Measurements from ENCODE around the gene SLC14A1. TPM values are rescaled to one million over a fixed set of nuclear protein-coding genes. Genes with fewer than 3 reads are reported as not detected.
A peak's percentile ranks its signal among the peaks of the same experiment; 100 is the strongest.

The SLC14A1 gene
- polyA plus RNA-seq, 1 donor = 1.3 TPM

DNA sequence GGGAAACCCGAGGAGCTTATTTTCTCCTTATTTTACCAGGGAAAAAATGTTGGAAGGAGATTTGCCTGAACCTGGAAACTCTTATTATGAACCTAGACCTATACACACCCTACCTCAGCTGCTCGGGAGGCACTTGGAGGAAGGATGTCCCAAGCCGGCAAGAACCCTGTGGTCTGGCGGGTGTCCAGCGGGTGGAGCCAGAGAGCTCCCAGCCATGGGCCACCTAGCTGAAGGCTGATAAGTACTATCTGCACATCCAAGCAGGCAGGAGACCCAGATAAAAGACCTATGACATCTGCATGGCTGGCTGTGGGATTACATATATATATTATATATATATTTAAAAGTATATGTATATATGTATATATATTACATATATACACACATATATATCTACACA lies 1.1 kb upstream of the SLC14A1 start:
- Histone ChIP-seq H3K4me1 (ENCODE audit: control insufficient read depth, insufficient read depth, low read length) (peaks cover 3% of the 10 kb centered on the region), H3K4me3 (ENCODE audit: low read length) (no peak overlapping the region), H3K36me3 (ENCODE audit: control insufficient read depth, insufficient read depth, low read length) (no peaks in the 10 kb centered on the region), H3K9me3 (ENCODE audit: control insufficient read depth, low read depth, low read length) (no peaks in the 10 kb centered on the region), H3K27ac (ENCODE audit: low read length) (no peak overlapping the region), H3K27me3 (ENCODE audit: control insufficient read depth, insufficient read depth, low read length) (no peaks in the 10 kb centered on the region)
- WGBS (ENCODE audit: insufficient coverage, low lambda C conversion rate) = no CpG with 5 or more reads among the region's 5 CpGs
- peak; percentile 70 to 72 for DNase-seq

DNA sequence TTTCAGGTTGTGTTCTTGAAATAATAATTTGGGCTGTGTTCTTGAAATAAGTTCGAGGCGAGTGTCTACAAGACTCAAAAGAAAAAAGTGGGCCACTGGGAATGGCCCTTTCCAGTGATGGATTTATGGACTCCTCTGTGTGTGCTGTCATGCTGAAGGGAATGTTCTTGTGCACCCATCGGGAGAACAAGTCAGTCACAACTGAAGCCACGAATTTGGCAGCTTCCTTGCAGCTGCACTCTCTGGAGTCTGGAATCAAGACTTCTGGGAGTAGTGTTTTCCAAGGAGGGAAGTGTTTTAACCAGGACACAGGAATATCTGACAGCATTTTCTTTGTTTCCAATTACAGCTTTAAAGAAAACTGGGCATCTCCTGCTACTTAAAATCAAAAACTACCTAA lies 620 bp downstream of the SLC14A1 start:
- Histone ChIP-seq H3K27ac (ENCODE audit: low read length) (no peak overlapping the region), H3K9me3 (ENCODE audit: control insufficient read depth, low read depth, low read length) (no peaks in the 10 kb centered on the region), H3K36me3 (ENCODE audit: control insufficient read depth, insufficient read depth, low read length) (no peaks in the 10 kb centered on the region), H3K27me3 (ENCODE audit: control insufficient read depth, insufficient read depth, low read length) (no peaks in the 10 kb centered on the region), H3K4me1 (ENCODE audit: control insufficient read depth, insufficient read depth, low read length) (peaks cover 3% of the 10 kb centered on the region), H3K4me3 (ENCODE audit: low read length) (no peak overlapping the region)
- no peak for DNase-seq
- WGBS (ENCODE audit: insufficient coverage, low lambda C conversion rate) = 100% methylated on average over 2 of the region's 4 CpGs

DNA sequence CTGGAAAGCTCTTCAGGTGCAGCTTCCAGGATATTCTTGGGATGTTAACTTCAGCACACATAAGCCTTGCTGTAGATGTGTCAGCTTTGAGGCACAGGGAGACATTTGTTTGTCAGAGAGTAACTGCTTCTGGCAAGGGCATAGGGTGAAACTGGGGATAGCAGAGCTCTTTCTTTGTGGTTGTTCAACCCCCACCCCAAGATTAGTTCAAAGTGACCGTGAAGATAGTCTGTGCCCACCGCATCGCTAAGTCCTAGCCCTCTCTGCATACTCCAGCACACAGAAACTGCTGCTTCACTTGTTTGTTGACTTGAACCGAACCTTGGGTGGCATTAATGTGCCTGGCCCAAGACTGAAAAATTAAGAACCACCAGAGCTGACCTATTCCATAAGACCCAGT lies 1.4 kb downstream of the SLC14A1 start:
- H3K27ac ChIP-seq (ENCODE audit: low read length) = no peak overlapping the region

DNA sequence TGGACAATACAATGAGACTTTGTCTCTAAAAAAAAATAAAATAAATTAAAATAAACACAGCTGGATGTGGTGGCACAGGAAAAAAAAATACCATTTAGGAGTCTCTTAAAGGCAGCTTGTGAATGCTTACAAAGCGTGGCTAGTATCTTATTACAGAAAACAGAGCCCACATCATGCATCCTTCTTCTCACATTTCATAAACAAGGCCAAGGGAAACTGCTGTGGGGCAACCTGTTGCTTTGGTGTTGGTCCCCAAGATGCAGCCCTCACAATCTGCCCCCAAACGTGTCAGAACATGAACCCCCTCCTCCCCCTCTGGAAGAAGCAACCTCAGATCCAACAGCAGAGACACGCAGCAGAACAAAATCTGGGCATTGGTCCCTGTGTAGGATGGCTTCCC lies 2.6 kb downstream of the SLC14A1 start:
- H3K9me3 ChIP-seq (ENCODE audit: control insufficient read depth, low read depth, low read length) = no peaks in the 10 kb centered on the region
- H3K4me3 ChIP-seq (ENCODE audit: low read length) = no peak overlapping the region
- no peaks in the 10 kb centered on the region for H3K36me3 ChIP-seq (ENCODE audit: control insufficient read depth, insufficient read depth, low read length)
- no peak overlapping the region for H3K27ac ChIP-seq (ENCODE audit: low read length)
- no peak for DNase-seq
- H3K4me1 ChIP-seq (ENCODE audit: control insufficient read depth, insufficient read depth, low read length) = peaks cover 3% of the 10 kb centered on the region
- no peaks in the 10 kb centered on the region for H3K27me3 ChIP-seq (ENCODE audit: control insufficient read depth, insufficient read depth, low read length)
- WGBS (ENCODE audit: insufficient coverage, low lambda C conversion rate) = no CpG with 5 or more reads among the region's 3 CpGs

More for the DNA sequence above, 1.4 kb downstream of the SLC14A1 start:
- DNase-seq = no peak
- H3K4me1 ChIP-seq (ENCODE audit: control insufficient read depth, insufficient read depth, low read length) = peaks cover 3% of the 10 kb centered on the region
- no CpG with 5 or more reads among the region's 4 CpGs for WGBS (ENCODE audit: insufficient coverage, low lambda C conversion rate)
- no peaks in the 10 kb centered on the region for H3K27me3 ChIP-seq (ENCODE audit: control insufficient read depth, insufficient read depth, low read length)
- H3K9me3 ChIP-seq (ENCODE audit: control insufficient read depth, low read depth, low read length) = no peaks in the 10 kb centered on the region
- no peak overlapping the region for H3K4me3 ChIP-seq (ENCODE audit: low read length)
- no peaks in the 10 kb centered on the region for H3K36me3 ChIP-seq (ENCODE audit: control insufficient read depth, insufficient read depth, low read length)

DNA sequence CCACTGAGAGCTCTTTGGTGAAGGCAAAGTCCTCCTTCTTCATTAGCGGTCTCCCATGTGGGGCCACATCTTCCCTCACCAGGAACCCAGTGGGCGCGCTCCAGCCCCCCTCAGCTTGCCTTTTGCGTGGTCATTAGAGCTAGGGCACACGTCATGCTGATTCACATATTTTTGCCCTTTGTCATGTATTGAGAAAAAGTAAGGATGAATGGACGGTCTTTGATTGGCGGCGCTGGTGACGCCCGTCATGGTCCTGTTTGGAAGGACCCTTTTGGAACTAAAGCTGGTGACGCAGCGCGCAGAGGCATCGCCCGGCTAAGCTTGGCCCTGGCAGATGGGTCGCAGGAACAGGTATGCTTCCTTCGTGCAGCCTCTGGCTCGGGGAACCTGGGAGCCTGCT lies 3.1 kb downstream of the SLC14A1 start:
- WGBS (ENCODE audit: insufficient coverage, low lambda C conversion rate) = 100% methylated on average over 4 of the region's 18 CpGs
- Histone ChIP-seq H3K27me3 (ENCODE audit: control insufficient read depth, insufficient read depth, low read length) (no peaks in the 10 kb centered on the region), H3K4me3 (ENCODE audit: low read length) (no peak overlapping the region), H3K36me3 (ENCODE audit: control insufficient read depth, insufficient read depth, low read length) (no peaks in the 10 kb centered on the region), H3K4me1 (ENCODE audit: control insufficient read depth, insufficient read depth, low read length) (peaks cover 3% of the 10 kb centered on the region), H3K27ac (ENCODE audit: low read length) (no peak overlapping the region), H3K9me3 (ENCODE audit: control insufficient read depth, low read depth, low read length) (no peaks in the 10 kb centered on the region)
- DNase-seq = no peak

DNA sequence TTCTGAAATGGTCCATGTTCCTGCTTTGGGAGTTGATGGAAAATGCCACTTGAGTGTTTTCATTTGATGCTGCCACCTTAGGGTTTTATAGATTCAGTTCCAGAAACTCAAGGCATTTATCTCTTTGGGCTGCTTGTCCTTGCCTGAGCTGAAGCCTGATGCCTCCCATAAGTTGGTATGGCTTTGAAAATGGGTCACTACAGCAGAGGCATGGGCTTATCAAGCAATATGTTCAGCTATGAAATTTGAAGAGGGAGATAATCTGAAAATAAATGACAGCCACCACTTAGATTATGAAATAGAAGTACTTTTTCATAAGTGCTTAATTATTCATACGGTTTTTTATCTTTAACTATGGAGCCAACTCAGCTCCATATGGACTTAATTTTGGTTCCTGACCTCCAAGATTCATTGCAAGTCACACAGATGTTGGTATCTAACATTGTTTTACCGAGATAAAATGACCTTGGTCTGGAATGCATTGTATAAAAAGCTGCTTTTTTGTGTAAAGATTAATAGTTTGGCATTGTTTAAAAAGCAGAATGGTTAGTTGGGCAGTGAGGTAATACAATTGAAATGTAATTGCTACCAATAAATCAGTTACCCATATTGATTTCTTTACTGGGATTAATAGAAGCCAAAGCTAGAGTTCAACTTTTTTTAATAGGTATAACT lies 4.5 kb downstream of the SLC14A1 start:
- Histone ChIP-seq H3K9me3 (ENCODE audit: control insufficient read depth, low read depth, low read length) (no peaks in the 10 kb centered on the region), H3K27me3 (ENCODE audit: control insufficient read depth, insufficient read depth, low read length) (no peaks in the 10 kb centered on the region), H3K27ac (ENCODE audit: low read length) (no peak overlapping the region), H3K4me1 (ENCODE audit: control insufficient read depth, insufficient read depth, low read length) (no peaks in the 10 kb centered on the region), H3K36me3 (ENCODE audit: control insufficient read depth, insufficient read depth, low read length) (no peaks in the 10 kb centered on the region), H3K4me3 (ENCODE audit: low read length) (no peak overlapping the region)
- no peak for DNase-seq
- 20% methylated on average over 2 of the region's 2 CpGs for WGBS (ENCODE audit: insufficient coverage, low lambda C conversion rate)

DNA sequence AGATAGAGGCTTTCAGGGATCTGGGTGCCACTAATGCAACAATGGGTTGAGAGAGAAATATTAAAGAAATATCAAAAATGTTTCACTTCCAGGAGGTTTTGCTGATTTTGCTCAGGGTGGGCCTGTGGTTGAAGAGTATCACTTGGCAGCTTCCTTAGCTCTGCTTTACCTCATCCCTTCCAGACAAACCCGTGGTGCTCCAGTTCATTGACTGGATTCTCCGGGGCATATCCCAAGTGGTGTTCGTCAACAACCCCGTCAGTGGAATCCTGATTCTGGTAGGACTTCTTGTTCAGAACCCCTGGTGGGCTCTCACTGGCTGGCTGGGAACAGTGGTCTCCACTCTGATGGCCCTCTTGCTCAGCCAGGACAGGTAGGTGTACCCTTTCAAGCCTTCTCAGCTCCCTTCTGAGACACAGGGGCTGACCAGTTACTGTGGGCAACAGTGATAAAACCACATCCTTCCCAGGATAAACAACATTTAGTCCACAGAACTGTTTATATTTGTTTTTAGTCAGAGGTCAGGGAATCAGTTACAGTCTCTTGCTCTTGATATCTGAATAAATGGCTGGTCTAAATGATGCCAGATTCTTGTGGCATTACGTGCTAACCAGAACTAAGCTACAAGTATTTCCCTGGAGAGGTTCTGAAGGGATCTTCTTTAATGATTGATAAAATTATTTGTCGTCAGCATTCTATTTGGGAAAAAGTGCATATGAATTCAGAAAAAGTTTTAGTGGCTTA lies 7.0 kb downstream of the SLC14A1 start:
- Histone ChIP-seq H3K4me1 (ENCODE audit: control insufficient read depth, insufficient read depth, low read length) (no peaks in the 10 kb centered on the region), H3K27me3 (ENCODE audit: control insufficient read depth, insufficient read depth, low read length) (no peaks in the 10 kb centered on the region), H3K9me3 (ENCODE audit: control insufficient read depth, low read depth, low read length) (no peaks in the 10 kb centered on the region), H3K36me3 (ENCODE audit: control insufficient read depth, insufficient read depth, low read length) (no peaks in the 10 kb centered on the region), H3K27ac (ENCODE audit: low read length) (no peak overlapping the region), H3K4me3 (ENCODE audit: low read length) (no peak overlapping the region)
- WGBS (ENCODE audit: insufficient coverage, low lambda C conversion rate) = no CpG with 5 or more reads among the region's 6 CpGs
- no peak for DNase-seq

DNA sequence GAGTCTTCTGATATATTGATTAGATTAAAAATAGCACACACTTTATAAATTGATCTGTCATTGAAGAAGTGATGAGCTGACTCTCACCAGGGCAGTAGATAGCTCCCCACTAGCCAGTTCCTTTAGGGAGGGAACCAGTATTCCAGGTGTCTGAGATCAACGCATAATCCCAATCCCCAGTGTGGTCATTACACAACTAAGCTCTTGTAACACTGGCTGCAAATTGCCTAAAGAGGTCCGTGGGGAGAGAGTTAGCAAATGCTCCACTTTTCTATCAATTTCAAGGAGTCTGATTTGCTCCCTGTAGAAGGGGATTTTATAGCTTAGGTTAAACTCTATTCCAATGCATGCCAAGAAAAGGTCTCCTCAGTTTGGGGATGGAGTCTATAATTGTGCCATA lies 7.7 kb downstream of the SLC14A1 start:
- Histone ChIP-seq H3K9me3 (ENCODE audit: control insufficient read depth, low read depth, low read length) (no peaks in the 10 kb centered on the region), H3K27me3 (ENCODE audit: control insufficient read depth, insufficient read depth, low read length) (no peaks in the 10 kb centered on the region), H3K4me3 (ENCODE audit: low read length) (no peak overlapping the region), H3K27ac (ENCODE audit: low read length) (no peak overlapping the region), H3K4me1 (ENCODE audit: control insufficient read depth, insufficient read depth, low read length) (no peaks in the 10 kb centered on the region), H3K36me3 (ENCODE audit: control insufficient read depth, insufficient read depth, low read length) (no peaks in the 10 kb centered on the region)
- no peak for DNase-seq
- WGBS (ENCODE audit: insufficient coverage, low lambda C conversion rate) = 80% methylated on average over 1 of the region's 2 CpGs

DNA sequence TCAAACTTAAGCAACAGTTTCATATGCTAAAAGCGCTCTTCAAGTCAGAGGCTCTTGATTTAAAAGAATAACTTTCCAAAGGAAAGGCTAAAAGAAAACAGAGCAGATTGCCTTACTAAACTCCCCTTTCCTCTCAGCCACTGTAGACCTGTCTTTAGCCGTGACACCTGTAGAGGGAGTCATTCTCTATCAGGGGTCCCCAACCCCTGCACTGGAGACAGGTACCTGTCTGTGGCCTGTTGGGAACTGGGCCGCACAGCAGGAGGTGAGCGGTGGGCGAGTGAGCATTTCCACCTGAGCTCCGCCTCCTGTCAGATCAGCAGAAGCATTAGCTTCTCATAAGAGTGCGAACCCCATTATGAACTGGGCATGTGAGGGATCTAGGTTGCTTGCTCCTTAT lies 9.6 kb downstream of the SLC14A1 start:
- Histone ChIP-seq H3K27ac (ENCODE audit: low read length) (no peak overlapping the region), H3K9me3 (ENCODE audit: control insufficient read depth, low read depth, low read length) (no peaks in the 10 kb centered on the region), H3K4me1 (ENCODE audit: control insufficient read depth, insufficient read depth, low read length) (no peaks in the 10 kb centered on the region), H3K27me3 (ENCODE audit: control insufficient read depth, insufficient read depth, low read length) (no peaks in the 10 kb centered on the region), H3K36me3 (ENCODE audit: control insufficient read depth, insufficient read depth, low read length) (no peaks in the 10 kb centered on the region), H3K4me3 (ENCODE audit: low read length) (no peak overlapping the region)
- WGBS (ENCODE audit: insufficient coverage, low lambda C conversion rate) = no CpG with 5 or more reads among the region's 7 CpGs
- DNase-seq = no peak

DNA sequence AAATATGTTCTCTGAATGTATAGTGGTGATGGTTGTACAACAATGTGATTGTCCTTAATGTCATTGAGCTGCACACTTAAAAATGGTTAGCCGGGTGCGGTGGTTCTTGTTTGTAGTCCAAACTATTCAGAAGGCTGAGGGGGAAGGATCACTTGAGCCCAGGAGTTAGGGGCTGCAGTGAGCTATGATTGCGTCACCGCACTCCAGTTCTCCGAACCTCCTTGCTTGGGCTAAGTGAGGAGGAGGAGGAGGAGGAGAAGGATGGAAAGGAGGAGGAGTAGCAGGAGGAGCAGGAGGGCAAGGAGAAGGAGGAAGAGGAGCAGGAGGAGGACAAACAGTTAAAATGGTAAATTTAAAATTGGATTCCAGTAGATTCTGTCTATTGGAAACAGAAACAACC lies 10.5 kb downstream of the SLC14A1 start:
- 95% methylated on average over 3 of the region's 5 CpGs for WGBS (ENCODE audit: insufficient coverage, low lambda C conversion rate)
- no peaks in the 10 kb centered on the region for H3K36me3 ChIP-seq (ENCODE audit: control insufficient read depth, insufficient read depth, low read length)
- no peaks in the 10 kb centered on the region for H3K27me3 ChIP-seq (ENCODE audit: control insufficient read depth, insufficient read depth, low read length)
- H3K4me1 ChIP-seq (ENCODE audit: control insufficient read depth, insufficient read depth, low read length) = no peaks in the 10 kb centered on the region
- no peak overlapping the region for H3K4me3 ChIP-seq (ENCODE audit: low read length)
- no peak overlapping the region for H3K27ac ChIP-seq (ENCODE audit: low read length)
- H3K9me3 ChIP-seq (ENCODE audit: control insufficient read depth, low read depth, low read length) = no peaks in the 10 kb centered on the region
- no peak for DNase-seq

DNA sequence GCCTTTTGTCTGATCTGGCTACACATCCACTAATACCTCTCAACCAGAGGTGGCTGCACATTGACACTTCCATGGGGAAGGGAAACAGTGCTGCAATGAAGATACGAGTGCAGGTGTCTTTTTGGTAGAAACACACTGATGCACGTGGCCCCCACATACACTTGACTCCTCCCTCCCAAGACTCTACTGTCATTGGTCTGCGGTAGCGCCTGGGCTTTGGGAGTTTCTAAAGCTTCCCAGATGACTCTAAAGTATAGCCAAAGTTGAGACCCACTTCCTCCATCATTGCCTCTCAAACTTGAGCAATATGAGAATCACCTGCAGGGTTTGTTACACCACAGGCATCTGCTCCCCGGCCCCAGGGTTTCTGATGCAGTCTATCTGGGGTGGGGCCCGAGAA lies 11.0 kb downstream of the SLC14A1 start:
- Histone ChIP-seq H3K27ac (ENCODE audit: low read length) (no peak overlapping the region), H3K4me1 (ENCODE audit: control insufficient read depth, insufficient read depth, low read length) (no peaks in the 10 kb centered on the region), H3K4me3 (ENCODE audit: low read length) (no peak overlapping the region), H3K36me3 (ENCODE audit: control insufficient read depth, insufficient read depth, low read length) (no peaks in the 10 kb centered on the region), H3K27me3 (ENCODE audit: control insufficient read depth, insufficient read depth, low read length) (no peaks in the 10 kb centered on the region), H3K9me3 (ENCODE audit: control insufficient read depth, low read depth, low read length) (no peaks in the 10 kb centered on the region)
- no CpG with 5 or more reads among the region's 6 CpGs for WGBS (ENCODE audit: insufficient coverage, low lambda C conversion rate)
- DNase-seq = no peak

All from large intestine (tissue), 3 donors.